Stimulated activated naive CD4-positive, alpha-beta T cell (primary cell): ENCODE results near the gene JAML.

Experiments used
- DNase-seq, 6 experiments: peaks; one replicate each; lab custom pipeline; 2025; lab: John Stamatoyannopoulos, UW

The JAML gene, protein sequence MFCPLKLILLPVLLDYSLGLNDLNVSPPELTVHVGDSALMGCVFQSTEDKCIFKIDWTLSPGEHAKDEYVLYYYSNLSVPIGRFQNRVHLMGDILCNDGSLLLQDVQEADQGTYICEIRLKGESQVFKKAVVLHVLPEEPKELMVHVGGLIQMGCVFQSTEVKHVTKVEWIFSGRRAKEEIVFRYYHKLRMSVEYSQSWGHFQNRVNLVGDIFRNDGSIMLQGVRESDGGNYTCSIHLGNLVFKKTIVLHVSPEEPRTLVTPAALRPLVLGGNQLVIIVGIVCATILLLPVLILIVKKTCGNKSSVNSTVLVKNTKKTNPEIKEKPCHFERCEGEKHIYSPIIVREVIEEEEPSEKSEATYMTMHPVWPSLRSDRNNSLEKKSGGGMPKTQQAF

DNA sequence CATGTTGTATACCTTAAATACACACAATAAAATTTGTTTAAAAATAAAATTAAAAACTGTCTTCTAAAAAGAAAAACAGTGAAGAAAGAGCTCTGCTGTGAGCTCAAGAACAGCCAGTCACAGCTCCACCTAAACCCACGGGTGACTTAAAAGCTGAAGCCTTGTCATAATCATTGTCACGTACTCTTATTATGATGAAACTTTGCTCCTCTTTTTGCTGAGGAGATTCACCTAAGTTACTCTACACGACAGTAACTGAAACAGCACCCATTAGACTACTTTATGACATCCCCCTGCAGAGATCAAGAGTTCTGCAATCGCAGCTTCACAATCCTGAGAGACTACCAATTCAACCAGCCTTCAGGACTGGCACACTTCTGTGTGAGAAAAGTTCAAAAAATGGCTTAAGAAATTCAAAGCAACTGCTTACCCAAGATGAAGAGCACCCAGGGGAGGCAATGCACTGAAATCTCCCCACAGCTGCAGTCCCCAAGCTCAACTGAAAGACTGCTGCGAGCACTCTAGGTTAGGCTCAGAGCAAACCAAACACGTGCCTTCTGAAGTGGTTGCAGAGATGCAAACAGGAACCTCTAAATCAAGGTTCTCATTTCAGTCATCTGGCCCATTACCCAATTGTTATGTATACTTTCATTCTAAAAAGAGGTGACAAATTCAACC is at the start of gene JAML:
Gene JAML (minus strand): TSS at position 501 of the 678 bp plus-strand sequence. CDS start 10,145 bp downstream, outside the sequence.
- peak; percentile 50 to 86 (median 73) for DNase-seq

DNA sequence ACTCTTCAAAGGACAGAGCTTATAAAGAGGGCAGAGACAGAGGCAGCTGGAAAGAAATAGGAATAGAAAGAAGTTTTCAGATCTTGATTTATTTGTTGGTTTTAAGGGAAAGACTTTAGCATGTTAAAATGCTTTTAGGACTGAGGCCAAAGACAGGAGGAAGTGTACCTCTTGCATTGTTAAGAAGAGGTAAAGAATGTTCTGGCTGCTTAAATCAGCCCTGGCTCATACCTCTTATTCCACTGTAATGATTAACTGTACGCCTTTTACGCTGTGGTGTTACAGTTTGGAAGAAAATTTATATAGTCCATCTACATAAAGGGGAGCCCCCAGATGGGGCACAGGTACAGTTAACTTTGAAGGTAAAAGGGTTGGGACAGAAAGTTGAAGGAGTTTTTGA is 49.4 kb upstream of the JAML start:
- no peak for DNase-seq

DNA sequence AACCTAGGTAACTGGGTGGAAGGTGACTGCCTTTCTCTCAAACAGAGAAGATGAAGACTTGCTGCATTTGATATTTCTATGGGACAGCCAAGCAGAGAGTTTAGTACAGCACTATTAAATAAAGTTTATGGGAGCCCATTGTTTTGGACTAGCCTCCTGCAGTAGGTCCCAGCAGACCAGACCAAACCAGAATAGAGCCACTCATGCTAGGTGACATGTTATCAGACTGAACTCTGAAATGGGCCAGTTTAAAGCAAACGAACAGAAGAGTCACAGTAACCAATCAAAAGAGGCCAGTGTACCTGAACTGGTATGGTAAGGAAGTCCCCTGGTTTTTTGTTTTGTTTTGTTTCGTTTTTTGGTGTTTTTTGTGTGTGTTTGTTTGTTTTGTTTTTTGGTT is 47.2 kb upstream of the JAML start:
- DNase-seq, result no peak

DNA sequence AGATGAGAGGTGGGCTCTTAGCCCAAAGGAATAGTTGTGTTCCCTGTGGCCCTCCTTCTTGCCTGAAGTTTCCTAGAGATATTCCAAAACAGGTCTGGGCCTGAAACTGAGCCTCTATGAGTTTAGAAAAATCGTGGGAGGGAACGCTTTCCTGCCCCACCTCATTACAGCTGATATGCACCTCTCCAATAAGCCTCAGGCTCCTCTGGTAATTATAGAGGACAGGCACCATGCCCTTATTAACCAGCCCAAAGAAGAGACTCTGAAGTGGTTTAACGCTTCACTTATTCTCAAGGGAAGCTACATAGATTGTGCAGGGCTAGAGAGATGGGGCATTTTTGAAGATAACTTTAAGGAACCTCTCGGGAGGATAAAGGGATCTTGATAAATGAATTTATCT is 42.7 kb upstream of the JAML start:
- no peak for DNase-seq

DNA sequence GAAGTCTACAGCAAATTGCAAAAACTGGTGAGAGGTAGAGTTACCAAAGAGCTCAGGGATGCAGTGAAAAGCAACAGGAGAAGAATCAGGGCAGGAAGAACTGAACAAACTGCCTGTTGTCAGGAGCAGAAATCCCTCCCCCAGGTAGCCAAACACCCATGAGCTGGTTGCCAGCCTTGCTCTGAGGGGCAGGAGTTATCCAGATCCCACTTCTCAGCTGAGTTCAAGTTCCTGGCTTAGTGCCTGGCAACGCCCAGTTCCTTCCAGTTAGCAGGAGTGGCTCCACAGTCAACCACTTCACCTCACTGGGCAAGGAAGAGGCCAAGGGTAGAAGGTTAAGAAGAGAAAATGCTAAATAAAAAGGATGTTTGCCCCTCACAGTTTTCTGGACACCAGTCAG is 41.1 kb upstream of the JAML start:
- no peak for DNase-seq

DNA sequence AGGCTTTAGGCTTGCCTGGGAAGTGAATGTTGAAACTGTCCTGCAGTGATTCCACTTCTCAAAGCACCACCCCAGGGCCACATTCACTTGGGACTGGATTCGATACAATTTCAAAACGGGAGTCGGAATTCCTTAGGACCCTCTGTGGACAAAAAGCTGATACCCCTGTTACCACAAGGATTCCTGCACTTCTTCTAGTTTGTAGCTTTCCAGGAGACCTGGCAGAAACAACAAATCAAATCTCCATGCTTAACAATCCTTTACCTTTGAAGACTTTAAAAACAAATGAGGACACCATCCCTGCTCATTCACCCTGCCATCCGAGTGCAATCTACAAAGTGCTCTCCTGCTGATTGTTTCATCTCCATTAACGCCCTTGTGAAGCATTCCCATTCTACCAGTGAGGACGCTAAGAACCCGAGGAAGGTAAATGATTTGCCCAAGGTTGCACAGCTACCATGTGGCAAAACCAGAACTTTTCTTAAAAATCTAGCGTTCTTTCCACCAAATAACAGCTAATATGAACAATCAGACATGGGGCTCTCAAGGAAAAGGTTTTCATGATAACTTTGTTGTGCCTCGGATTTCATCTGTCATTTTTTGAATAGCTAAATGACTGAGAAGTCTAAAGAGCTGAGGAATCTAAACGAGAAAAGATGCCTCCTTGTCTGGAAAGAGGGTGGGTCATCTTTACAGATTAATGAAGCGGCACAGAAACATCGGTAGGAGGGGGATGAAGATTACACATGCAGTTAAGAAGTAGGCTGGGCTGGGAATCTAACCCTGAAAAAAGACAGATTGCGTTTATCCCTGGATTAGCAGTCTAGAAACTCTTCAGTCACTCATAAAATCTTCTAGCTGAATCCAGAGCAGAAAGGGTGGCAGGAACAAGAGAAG is 40.0 kb upstream of the JAML start:
- no peak for DNase-seq

DNA sequence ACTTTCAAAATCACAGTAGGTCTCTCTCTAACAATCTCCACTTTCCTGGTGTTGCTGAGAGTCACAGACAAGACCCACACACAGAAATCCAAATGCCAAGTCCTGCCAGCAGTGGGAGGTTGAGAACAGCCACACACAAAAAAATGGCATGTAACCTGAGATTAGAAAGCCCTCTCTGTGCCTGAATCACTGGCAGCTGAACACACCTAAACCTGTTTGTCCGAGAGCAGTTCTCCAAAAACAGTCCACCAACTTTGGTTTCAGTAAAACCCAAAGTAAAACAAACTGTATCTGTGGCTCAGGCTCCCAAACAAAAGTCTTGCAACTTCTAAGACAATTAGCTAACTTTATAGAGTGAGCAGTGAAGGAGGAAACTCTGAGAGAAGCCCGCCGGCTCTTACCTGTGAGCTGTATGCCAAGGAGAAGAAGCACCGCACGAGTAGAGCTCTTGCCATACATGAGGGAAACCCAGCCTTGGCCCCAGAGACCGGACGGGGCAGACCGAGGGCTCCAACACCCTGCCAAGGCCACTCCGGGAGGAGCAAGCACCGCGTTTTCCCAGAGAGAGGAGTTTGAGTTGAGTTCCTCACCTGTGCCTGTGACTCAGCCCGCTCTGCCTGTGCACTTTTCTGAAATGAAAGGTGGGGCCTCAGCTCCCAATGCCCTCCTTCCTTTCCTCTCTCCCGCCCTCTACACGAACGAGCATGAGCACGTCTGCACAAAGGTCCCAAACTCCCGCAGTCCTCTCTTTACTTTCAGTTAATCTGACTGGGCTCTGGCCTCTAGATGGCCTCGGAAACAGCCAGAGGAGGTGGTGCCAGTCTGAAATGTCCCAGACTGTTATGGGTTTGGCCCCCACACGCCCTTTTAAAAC is 39.1 kb upstream of the JAML start, which contains the start of gene MPZL2:
Gene MPZL2 (minus strand): TSS at position 603 of the 874 bp plus-strand sequence. CDS start 144 bp downstream, at position 459.
- DNase-seq, result peak in 3 of 6 experiments; percentile 10 to 70 (median 23)

DNA sequence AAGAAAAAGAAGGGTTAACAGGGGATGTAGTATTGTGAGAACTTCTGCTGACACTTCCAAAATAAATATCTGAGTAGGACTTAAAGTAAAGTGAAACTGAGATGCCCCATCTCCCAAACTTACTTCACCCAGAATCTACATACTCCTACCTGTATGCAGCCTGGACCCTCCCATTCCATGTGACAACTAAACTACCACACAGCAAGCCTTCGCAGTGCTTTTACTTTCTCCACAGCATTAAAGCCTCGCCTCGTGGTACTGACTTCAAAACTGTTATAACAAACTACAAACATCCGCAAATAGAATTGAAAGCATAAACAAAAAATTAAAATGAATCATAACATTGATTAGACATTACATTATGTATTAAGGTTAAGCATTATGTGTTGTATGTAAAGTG is 38.3 kb upstream of the JAML start:
- DNase-seq, result no peak

DNA sequence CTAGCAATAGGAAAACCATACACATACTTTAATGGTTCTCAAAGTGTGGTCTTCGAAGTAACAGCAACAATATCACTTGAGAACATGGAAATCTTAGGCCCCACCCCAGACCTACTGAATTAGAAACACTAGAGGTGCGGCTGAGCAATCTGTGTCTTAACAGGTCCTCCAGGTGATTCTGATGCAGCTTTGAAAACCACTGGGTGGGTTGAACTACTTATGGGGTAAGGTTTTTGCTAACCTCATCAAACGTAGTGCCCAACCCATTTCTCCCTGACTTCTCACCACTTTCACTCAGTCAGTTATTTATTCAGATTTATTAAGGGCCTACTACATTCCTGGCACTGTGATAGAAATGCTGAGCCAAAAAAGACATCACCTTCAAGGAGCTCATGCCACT is 35.5 kb upstream of the JAML start:
- no peak for DNase-seq

DNA sequence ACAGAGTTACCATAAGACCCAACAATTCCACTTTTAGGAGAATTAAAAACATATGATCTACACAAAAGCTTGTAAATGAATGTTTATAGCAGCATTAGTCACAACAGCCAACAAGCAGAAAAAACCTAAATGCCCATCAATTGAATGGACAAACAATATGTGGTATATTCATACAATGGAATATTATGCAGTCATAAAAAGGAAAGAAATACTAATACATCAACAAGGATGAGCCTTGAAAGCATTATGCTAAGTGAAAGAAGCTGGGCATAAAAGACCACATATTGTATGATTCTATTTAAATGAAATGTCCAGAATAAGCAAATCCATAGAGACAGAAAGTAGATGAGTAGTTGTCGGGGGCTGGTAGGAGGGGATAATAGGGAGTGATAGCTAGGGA is 34.3 kb upstream of the JAML start:
- DNase-seq, result no peak

DNA sequence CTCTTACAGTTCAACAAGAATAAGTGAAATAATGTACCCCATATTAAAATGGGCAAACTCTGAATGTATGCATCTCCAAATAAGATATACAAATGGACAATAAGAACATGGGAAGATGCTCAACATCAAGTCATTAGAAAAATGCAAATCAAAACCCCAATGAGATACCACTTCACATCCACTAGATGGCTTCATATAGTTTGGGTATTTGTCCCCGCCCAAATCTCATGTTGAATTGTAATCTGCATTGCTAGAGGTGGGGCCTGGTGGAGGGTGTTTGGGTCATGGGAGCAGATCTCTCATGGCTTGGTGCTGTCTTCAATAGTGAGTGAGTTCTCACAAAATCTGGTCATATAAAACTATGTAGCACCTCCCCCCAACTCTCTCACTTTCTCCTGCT is 33.6 kb upstream of the JAML start:
- DNase-seq, result no peak

DNA sequence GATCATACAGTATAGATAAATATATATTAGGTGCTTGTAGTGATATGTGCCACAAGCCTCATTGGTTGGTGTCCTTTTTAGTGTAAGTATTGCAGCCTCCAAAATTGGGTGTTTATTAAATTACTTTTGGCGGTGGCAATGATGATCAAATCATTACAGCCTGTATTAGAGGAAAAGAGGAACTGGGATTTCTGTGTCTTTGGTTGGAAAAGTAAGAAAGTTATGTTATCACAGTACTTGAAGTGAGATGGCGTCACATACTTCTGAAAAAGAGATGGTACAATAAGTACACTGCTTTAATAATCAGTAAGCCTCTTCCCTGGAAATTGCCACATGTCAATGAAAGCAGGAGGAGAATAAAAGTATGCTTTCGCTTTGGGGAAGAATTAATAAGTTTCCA is 27.9 kb upstream of the JAML start:
- no peak for DNase-seq

DNA sequence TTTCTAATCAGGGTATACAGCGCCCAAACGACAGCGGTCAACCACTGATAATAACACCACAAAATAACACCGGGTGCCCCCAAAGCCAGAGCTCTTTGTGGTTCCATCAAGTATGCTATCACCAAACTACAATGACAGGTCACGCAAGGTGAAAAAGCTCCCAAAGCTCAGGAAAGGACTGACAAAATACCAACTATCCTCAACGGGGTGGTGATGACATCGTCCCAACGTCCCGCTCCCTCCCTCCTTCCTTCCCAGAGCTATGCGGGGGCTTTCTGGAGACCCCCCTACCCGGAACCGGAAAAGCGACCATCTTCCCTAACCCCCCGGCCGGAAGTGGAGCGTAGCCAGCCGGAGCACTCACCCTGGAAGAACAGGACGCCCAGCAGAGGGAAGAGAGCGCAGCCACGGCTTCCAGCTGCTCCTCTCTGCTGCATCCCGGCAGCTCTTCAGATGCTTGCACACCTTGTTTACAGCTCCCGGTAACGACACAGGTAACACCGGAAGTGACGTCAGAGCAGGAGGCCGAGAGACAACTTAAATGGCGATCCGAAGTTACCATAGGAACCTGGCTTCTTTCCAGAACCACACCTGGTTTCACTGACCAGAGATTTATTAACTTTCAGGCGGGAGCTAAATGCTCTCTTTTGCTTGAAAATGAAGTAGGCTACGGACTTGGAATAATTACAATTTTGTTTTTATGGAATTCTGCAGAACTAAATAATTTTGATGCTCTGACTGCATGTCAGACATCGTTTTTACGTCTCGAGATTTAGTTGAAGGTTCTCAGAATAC is 27.2 kb upstream of the JAML start, which contains the start of gene MPZL3:
Gene MPZL3 (minus strand): TSS at position 508 of the 795 bp plus-strand sequence. CDS start 71 bp downstream, at position 437.
- peak; percentile 63 to 90 (median 86) for DNase-seq

DNA sequence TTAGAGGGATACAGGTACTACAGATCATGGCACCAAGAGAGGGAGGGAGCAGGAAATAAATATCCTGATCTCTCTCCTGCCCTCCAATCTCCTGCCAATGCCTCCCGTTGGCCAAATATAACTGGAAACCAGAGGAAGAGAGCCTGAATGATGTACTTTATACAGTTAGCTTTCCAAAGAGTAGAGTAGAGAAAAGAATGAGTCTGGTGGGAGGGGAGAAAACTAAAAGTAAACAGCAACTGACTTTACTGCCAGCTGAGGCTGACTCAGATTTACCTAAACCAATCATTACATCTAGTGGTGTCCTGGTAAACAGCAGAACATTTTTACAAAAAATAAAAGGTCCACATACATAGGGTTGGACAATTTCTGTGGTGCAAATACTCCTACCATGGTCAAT is 22.2 kb upstream of the JAML start:
- DNase-seq, result no peak

DNA sequence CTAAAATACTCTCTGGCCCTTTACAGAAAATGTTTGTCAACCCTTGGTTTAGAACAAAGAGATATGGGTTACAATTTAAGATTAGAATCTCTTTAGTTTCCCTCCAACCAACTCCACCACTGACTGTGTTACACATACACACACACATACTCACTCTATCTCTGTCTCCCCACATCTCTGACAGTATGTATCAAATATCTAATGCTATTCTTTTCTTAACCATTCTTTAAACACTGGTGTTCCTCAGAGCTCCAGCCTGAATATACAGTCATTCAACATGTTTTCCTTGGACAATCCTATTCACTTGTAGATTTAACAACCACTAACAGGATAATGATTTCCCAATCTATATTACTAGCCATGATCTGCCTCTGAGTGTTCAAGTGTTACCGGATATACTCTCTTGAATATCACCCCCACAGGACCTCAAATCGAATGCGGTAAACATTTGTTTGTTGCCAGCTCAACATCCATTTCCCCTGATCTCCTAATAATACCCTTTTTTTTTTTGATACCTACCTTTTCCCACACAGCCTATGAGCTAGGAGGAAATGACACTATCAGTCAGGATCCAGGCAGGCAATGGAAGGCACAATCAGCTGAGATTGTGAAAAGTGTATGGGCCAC is 21.2 kb upstream of the JAML start:
- DNase-seq, result no peak

DNA sequence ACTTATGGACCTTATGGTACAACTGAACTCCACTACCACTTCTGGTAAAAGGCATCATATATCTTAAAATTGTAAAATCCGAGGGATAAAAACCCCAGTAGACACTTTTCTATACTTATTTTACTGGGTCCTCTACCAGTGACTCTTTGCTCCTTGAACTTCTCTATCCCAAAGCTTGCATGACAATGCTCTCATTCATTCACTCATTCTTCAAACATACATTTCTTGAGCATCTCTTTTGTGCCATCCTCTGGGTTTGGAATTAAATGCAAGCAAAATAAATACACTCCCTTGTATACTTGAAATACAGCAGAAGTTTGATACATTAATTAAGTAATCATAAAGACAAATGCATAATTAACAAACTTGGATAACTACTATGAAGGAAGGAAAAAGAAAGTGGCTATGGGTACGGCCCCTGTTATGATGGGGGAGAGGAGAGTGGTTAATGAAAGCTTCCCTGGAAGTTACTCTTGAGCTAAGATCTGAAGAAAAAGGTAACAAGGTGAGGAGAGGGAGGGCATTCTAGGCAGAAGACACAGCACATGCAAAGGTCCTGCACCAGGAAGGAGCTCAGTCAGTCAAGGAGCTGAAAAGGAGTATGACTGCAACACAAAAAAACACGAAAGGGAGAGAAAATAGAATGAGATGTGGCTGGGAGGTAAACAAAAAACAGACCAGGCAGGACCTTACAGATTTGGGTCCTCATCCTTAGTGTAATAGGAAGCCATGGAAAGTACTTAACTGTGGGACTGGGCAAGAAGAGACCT is 19.4 kb upstream of the JAML start:
- DNase-seq, result no peak

DNA sequence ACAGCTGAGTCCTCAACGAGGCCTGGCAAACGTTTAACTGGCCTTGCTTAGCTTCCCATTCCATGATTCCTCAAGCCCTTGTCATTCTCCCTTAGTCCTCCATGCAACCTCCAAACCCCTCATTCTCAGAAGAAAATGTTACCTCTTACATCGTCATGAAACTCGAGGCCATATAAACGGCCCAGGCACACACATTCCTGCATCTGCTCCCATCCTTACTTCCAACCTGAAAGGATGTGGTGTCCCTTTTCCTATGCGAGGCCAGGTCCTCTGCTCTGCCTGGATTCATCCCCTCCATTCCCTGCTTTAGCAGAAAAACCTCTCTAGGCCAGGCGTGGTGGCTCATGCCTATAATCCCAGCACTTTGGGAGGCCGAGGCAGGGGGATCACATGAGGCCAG is 18.4 kb upstream of the JAML start:
- DNase-seq, result no peak

DNA sequence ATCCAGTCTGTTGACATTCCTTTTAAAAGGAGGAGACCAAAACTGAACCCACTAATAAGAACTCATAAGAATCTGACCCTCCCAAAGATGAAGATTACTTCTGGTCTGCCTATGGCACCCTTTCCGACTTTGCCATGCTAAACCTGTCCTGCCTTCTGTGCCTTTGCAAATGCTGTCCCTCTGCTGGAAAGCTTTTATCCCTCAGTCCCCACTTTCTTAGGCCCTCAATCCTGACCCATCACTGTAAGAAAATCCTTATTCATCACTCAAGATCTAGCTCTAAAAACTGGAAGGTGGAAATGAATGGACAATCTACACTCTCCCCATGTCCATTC is 16.9 kb upstream of the JAML start:
- DNase-seq, result no peak
